ENCODE data around the gene SNED1.
A peak's percentile ranks its signal among the peaks of the same experiment; 100 is the strongest.

SNED1 gene

GRCh38 chr2:240959941-240960308 lies 38.5 kb upstream of the SNED1 start:
- no peak for DNase-seq (ENCODE audit: low read depth in 1 of 2, low spot score in 1 of 2)

GRCh38 chr2:240960309-240960970 lies 38.0 kb upstream of the SNED1 start:
- peak in 1 of 2 donors; percentile 0 for DNase-seq (ENCODE audit: low read depth in 1 of 2, low spot score in 1 of 2)

GRCh38 chr2:240960971-240961876 lies 37.2 kb upstream of the SNED1 start:
- DNase-seq (ENCODE audit: low read depth in 1 of 2, low spot score in 1 of 2), result no peak

- no peak for DNase-seq (ENCODE audit: low read depth in 1 of 2, low spot score in 1 of 2)
Observed at GRCh38 chr2:240961910-240962299, 36.5 kb upstream of the SNED1 start.

GRCh38 chr2:240962300-240963064 lies 35.9 kb upstream of the SNED1 start:
- no peak for DNase-seq (ENCODE audit: low read depth in 1 of 2, low spot score in 1 of 2)

- DNase-seq (ENCODE audit: low read depth in 1 of 2, low spot score in 1 of 2), result no peak
Observed at GRCh38 chr2:240963065-240963867, 35.2 kb upstream of the SNED1 start.

- DNase-seq (ENCODE audit: low read depth in 1 of 2, low spot score in 1 of 2), result no peak
Observed at GRCh38 chr2:240963868-240964703, 34.3 kb upstream of the SNED1 start.

- no peak for DNase-seq (ENCODE audit: low read depth in 1 of 2, low spot score in 1 of 2)
Observed at GRCh38 chr2:240964704-240965295, 33.6 kb upstream of the SNED1 start.

- DNase-seq (ENCODE audit: low read depth in 1 of 2, low spot score in 1 of 2), result no peak
Observed at GRCh38 chr2:240965296-240965904, 33.0 kb upstream of the SNED1 start.

GRCh38 chr2:240965905-240966456 lies 32.4 kb upstream of the SNED1 start:
- no peak for DNase-seq (ENCODE audit: low read depth in 1 of 2, low spot score in 1 of 2)

- no peak for DNase-seq (ENCODE audit: low read depth in 1 of 2, low spot score in 1 of 2)
Observed at GRCh38 chr2:240966457-240966905, 31.9 kb upstream of the SNED1 start.

- DNase-seq (ENCODE audit: low read depth in 1 of 2, low spot score in 1 of 2), result no peak
Observed at GRCh38 chr2:240966906-240967680, 31.3 kb upstream of the SNED1 start.

GRCh38 chr2:240967681-240968621 lies 30.5 kb upstream of the SNED1 start:
- no peak for DNase-seq (ENCODE audit: low read depth in 1 of 2, low spot score in 1 of 2)

- no peak for DNase-seq (ENCODE audit: low read depth in 1 of 2, low spot score in 1 of 2)
Observed at GRCh38 chr2:240968731-240969624, 29.4 kb upstream of the SNED1 start.

GRCh38 chr2:240970104-240970503 lies 28.3 kb upstream of the SNED1 start:
- no peak for DNase-seq (ENCODE audit: low read depth in 1 of 2, low spot score in 1 of 2)

- DNase-seq (ENCODE audit: low read depth in 1 of 2, low spot score in 1 of 2), result no peak
Observed at GRCh38 chr2:240970816-240971215, 27.6 kb upstream of the SNED1 start.
